Stimulated activated CD4-positive, alpha-beta T cell treated with anti-CD3 and anti-CD28 coated beads, Interleukin-2, amount 100 ng/mL, for 24 hours (primary cell): ENCODE data around the gene SERPINE1.
"Not testable (repeated sequence)": the region's sequence is repeated elsewhere in the genome, so short reads cannot be mapped to it uniquely, and the experiment has no call there.

ENCODE experiments used
- DNase-seq, 2 donors: peaks; one replicate each; pipeline ENCODE4 v3.0.0-alpha.2; 2020

The SERPINE1 gene

DNA sequence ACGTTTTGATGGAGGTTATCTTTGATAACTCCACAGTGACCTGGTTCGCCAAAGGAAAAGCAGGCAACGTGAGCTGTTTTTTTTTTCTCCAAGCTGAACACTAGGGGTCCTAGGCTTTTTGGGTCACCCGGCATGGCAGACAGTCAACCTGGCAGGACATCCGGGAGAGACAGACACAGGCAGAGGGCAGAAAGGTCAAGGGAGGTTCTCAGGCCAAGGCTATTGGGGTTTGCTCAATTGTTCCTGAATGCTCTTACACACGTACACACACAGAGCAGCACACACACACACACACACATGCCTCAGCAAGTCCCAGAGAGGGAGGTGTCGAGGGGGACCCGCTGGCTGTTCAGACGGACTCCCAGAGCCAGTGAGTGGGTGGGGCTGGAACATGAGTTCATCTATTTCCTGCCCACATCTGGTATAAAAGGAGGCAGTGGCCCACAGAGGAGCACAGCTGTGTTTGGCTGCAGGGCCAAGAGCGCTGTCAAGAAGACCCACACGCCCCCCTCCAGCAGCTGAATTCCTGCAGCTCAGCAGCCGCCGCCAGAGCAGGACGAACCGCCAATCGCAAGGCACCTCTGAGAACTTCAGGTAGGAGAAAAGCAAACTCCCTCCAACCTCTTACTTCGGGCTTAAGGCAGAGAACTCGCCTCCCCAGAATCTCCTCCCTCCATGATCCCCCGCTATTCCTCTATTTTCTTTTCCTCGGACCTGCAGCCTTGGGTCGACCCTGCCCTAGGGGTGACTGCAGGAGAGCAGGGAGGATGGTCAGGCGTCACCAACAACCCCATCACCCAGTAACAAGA, at the start of gene SERPINE1:
TSS of gene SERPINE1 (plus strand) at position 454 of the 809 bp plus-strand sequence. CDS start 1,290 bp downstream, outside the sequence.
- DNase-seq: peak; percentile 32 to 41

DNA sequence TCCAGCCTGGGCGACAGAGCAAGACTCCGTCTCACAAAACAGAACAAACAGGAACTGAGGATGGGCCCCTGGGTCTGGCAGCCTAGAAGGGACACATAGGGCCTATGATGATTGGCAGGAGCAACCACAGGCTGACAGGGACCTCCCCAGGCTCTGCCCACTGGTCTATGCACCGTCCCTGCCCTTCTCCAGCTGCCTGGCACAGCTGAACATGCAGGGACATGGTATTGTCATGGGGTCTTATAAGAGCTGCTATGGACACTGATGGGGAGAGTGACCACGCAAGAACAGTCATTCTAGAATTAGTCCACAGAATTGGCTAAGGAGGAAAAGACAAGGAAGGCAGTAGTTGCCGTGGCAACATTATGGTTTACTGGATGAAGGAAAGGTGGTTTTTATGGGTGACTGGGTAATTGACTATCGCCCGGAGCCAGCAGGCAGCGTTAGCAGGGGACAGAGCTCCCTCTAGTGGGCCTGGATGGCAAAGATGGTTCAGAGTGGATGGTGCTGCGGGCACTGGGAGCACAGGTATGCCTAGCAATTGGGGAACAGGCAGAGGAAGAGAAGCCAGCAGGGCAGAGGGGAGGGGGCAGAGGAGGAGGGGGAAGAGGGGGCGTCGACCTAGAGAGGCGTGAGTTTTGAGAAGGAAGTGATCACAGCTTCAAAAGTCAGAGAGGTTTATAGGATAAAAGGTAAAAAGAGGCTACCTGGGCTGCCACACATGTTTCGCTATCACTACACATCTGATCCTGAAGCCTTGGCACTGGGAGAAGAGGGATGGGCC, 49.4 kb upstream of the SERPINE1 start:
- DNase-seq: peak; percentile 89

DNA sequence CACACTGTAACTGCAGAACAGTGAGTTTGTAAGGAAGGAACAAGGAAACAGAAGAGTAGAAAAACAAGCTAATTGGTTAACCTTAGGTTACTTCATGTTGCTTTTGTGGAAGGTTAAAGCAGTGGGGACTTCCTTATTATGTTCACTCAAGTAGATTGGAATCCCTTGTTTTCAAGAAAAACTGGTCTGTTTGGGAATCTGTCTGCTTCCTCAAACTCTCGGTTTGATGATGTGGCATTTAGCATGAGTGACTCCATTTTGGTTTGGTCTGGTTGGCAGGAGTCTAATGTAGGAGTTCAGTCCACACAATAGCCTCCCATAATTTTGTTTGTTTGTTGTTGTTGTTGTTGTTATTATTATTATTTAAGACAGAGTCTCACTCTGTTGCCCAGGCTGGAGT, 45.5 kb upstream of the SERPINE1 start:
- no peak for DNase-seq

DNA sequence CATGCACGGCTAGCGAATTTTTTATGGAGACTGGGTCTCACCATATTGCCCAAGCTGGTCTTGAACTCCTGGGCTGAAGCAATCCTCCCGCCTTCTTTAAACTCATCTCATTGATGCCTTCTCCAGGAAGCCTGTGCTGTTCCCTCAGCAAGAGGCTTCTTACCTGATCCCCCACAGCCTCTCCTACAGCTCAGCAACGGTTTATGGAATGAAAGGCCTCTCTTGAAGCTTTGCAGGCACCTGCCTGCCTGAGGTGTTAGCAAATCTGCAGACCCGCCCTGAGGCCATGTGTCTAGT, 42.1 kb upstream of the SERPINE1 start:
- DNase-seq: no peak

DNA sequence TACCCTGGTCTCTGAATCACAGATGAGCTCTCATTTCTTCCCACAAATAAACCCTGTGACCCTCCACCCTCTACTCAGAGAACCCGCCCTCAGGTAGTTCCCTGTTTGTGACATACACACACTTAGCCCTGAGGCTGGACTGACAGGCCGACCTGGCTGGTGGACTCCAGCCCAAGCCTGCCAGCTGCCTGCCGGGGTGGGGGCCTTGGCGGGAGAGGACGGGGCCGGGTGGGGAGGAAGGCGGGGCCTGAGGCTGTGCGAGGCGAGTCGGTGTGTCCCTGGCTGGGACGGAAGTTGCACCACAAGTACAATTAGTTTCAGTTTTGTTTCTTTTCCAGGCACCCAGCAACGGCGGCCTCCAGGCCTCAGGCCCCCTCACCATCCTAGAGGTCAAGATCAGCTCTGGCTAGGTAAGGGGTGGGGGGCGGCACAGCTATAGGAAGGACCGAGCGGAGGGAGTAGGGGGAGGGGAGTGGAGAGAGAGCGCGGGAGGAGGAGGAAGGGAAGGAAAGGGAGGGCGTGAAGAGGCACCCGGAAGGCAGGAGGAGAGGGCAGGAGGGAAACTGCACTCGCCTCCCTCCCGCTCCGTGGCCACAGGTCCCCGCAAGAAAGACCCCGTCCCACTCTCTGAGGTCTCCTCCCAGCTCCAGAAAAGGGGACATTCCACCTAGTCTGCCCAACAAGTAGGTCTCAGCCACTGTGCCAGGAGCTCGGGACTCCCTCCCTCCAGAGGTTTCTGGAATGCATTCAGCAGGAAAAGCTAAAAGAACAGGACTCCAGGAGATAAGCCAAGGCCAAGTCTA, 41.5 kb upstream of the SERPINE1 start, which contains the start of gene TRIM56:
TSS of gene TRIM56 (plus strand) at position 320 of the 803 bp plus-strand sequence. CDS start 1,832 bp downstream, outside the sequence.
- peak; percentile 76 to 80 for DNase-seq

DNA sequence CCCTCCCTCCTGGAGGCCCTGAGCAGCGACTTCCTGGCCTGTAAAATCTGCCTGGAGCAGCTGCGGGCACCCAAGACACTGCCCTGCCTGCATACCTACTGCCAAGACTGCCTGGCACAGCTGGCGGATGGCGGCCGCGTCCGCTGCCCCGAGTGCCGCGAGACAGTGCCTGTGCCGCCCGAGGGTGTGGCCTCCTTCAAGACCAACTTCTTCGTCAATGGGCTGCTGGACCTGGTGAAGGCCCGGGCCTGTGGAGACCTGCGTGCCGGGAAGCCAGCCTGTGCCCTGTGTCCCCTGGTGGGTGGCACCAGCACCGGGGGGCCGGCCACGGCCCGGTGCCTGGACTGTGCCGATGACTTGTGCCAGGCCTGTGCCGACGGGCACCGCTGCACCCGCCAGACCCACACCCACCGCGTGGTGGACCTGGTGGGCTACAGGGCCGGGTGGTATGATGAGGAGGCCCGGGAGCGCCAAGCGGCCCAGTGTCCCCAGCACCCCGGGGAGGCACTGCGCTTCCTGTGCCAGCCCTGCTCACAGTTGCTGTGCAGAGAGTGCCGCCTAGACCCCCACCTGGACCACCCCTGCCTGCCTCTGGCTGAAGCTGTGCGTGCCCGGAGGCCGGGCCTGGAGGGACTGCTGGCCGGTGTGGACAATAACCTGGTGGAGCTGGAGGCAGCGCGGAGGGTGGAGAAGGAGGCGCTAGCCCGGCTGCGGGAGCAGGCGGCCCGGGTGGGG, 39.4 kb upstream of the SERPINE1 start:
- no peak for DNase-seq

DNA sequence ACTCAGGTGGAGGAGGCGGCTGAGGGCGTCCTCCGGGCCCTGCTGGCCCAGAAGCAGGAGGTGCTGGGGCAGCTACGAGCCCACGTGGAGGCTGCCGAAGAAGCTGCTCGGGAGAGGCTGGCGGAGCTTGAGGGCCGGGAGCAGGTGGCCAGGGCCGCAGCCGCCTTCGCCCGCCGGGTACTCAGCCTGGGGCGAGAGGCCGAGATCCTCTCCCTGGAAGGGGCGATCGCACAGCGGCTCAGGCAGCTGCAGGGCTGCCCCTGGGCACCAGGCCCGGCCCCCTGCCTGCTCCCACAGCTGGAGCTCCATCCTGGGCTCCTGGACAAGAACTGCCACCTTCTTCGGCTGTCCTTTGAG, 38.9 kb upstream of the SERPINE1 start:
- no peak for DNase-seq

DNA sequence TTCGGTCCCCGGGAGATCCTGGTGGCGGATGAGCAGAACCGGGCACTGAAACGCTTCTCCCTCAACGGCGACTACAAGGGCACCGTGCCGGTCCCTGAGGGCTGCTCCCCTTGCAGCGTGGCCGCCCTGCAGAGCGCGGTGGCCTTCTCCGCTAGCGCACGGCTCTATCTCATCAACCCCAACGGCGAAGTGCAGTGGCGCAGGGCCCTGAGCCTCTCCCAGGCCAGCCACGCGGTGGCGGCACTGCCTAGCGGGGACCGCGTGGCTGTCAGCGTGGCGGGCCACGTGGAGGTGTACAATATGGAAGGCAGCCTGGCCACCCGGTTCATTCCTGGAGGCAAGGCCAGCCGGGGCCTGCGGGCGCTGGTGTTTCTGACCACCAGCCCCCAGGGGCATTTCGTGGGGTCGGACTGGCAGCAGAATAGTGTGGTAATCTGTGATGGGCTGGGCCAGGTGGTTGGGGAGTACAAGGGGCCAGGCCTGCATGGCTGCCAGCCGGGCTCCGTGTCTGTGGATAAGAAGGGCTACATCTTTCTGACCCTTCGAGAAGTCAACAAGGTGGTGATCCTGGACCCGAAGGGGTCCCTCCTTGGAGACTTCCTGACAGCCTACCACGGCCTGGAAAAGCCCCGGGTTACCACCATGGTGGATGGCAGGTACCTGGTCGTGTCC, 37.9 kb upstream of the SERPINE1 start:
- no peak for DNase-seq

DNA sequence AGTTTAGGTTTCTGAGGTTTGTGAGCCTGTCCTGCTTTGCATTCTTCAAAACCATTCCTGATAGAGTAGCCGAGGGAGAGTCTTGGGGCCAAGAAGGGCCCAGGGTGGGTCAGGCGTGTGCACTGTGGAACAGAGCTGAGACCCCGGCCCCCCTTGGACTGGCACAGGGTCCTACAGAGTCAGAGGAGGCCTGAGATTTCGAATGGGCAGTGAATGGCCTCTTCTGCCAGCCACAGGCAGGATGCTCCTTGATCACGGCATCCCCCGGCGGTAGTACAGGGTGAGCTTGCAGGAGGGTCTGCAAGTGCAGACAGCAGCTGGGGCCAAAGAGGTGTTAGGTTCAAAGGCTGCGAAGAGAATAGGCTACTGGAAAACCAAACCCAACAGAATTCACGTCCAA, 37.0 kb upstream of the SERPINE1 start:
- DNase-seq: no peak

DNA sequence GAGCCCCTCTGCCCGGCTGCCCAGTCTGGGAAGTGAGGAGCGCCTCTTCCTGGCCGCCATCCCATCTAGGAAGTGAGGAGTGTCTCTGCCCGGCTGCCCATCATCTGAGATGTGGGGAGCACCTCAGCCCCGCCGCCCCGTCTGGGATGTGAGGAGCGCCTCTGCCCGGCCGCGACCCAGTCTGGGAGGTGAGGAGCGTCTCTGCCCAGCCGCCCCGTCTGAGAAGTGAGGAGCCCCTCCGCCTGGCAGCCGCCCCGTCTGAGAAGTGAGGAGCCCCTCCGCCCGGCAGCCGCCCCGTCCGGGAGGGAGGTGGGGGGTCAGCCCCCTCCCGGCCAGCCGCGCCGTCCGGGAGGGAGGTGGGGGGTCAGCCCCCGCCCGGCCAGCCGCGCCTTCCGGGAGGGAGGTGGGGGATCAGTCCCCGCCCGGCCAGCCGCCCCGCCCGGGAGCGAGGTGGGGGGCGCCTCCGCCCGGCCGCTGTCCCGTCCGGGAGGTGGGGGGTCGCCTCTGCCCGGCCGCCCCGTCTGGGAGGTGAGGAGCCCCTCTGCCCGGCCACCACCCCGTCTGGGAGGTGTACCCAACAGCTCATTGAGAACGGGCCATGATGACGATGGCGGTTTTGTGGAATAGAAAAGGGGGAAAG, 34.5 kb upstream of the SERPINE1 start:
- not testable (repeated sequence) for DNase-seq

DNA sequence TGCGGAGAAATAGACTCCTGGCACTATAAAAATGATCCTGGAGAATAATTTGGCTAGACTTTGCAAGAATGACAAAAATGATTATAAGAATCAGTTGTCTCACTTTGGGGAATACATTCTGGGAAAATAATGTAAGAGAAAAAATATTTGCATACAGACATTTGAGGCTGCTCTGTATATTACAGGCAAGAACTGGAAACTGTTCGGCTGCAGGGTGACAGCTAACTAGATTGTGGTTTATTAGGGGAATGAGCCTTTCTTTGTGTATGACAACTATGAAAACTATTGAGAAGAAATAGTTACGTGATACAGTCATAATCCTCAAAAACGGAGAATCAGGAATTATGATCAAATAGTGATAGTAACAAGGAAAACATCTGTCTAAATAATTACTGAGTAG, 33.0 kb upstream of the SERPINE1 start:
- DNase-seq: no peak

DNA sequence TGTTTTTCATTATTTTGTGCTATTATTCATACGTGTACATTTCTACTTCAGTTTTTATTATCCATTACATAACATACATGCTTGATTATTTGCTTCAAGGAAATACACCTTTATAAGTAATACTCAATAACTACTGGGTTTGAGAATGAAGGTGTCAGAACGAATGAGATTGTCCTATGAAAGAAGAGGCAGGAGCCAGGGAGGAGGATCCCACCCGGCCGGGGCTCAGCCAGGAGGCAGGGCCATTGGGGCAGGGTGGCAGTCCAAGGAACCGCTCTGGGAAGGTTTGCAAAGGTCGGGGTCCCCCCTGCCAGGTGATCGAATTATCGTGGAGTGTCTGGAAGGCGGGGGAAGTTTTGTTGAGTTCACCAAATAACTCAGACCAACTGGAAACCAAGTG, 32.5 kb upstream of the SERPINE1 start:
- no peak for DNase-seq

DNA sequence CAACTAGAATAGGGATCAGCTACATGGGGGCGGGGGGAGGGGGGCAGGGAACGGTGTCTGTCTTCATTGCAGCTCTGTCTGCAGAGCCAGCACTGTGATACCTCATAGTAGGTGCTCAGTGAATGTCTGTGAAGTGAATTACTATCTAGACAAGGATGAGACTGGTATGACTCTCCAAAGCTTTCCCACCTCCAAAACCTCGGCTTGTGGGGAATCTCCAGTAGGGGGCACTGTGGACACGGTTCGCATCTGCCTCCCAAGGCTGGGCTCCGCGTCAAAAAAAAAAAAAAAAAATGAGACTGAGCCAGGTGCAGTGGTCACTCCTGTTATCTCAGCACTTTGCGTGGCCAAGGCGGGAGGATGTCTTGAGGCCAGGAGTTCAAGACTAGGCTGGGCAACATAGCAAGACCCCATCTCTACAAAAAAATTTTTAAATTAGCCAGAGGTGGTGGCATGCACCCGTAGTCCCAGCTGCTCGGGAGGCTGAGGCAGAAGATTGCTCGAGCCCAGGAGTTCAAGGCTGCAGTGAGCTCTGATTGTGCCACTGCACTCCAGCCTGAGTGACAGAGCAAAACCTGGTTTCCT, 32.0 kb upstream of the SERPINE1 start:
- DNase-seq: peak; percentile 48 to 49

DNA sequence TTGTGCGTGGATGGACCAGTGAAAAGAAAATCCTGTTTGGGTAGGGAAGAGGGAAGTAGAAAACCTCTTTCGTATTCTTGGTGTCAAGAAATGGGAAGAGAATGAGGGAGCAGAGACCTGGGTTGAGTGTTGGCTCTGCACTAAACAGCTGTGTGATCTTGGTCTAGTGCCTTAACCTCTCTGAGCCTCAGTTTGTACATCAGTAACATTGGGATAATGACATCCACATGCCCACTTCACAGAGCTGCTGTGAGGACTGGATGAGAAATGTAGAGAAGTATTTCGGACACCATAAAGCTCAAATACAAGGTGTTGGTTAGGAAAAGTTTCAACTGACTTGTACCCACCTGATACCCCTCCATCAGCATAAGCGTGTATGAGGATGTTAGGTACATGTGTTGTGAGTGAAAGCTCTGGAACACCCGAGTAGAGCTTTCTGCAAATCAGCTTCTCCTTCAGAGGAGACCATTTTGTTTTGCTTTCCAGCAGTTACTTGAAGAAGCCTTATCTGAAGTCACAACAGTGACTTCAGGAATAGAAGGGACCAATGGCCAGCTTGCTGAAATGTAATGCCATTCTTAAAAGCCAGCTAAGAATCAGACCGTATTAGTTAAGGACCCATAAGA, 30.5 kb upstream of the SERPINE1 start:
- no peak for DNase-seq

DNA sequence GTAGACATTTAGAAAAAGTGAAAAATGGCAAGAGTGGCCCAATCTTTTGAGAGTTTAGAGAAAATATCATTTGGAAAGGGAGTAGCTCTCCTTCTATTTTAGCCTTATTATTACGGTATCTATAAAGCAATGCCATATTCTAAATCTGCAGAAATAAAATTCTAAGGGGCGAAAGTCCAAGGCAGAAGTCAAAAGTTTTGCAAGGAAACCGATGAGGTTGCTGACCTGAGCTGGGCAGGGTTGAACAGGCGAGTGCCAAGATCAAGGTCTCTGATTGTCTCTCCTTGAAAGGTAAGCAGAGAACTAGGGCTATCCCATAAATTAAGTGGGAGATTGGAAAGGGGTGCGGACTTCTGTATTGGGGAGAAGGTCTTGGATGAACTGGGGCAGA, 30.0 kb upstream of the SERPINE1 start:
- DNase-seq: no peak

DNA sequence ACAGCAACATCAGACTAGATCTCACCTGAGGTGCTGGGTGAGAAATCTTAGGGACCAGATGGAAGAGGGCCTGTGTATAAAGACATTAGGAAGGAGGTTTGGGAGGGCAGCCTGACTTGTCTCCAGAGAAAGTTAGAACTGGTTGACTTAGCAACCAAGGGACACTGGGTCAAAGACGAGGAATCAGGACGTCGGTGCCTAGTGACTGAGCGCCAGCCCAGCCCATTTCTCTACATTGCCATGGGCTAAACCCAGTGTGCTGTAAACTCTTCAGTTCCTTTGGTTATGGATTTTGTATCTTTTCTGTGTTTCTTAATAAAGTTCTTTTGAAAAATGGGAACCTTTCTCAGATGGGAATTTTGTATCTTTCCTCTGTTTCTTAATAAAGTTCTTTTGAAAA, 29.3 kb upstream of the SERPINE1 start:
- DNase-seq: no peak

DNA sequence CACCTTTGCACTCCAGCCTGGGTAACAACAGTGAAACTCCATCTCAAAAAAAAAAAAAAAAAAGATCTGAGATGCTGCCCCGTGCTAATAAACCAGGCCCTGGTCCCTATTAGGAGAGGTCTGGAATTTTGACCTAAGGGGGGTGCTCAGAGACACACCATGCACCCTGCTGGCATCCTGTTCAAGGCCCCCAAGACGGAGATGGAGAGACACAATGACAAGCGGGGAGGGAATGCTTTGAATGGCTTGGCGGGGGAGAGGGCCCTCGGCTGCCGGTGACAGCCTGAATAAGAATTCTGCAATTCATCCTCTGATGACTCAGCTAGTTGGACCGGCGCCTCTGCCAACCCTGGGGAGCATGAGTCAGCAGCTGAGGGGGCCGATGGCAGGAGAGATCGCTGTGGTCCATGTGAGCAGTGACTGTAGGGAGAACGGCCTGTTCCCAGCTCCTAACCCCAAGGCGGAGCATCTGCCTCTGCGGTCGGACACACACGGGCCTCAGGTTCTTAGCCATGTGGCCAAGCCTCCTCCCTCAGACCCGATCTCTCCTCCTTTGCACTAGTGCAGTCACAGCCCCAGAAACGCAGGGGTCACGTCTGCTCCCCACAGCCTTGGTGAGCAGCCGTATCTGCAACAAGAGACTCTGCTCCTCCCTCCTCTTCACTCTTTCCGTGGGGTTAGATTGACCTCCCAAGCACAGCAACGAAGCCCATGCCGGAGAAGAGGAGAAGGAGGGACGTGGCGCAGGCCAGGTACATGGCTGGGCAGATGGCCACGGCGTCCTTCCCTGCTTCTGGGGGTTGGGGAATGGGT, 26.7 kb upstream of the SERPINE1 start:
- DNase-seq: peak; percentile 68 to 74

DNA sequence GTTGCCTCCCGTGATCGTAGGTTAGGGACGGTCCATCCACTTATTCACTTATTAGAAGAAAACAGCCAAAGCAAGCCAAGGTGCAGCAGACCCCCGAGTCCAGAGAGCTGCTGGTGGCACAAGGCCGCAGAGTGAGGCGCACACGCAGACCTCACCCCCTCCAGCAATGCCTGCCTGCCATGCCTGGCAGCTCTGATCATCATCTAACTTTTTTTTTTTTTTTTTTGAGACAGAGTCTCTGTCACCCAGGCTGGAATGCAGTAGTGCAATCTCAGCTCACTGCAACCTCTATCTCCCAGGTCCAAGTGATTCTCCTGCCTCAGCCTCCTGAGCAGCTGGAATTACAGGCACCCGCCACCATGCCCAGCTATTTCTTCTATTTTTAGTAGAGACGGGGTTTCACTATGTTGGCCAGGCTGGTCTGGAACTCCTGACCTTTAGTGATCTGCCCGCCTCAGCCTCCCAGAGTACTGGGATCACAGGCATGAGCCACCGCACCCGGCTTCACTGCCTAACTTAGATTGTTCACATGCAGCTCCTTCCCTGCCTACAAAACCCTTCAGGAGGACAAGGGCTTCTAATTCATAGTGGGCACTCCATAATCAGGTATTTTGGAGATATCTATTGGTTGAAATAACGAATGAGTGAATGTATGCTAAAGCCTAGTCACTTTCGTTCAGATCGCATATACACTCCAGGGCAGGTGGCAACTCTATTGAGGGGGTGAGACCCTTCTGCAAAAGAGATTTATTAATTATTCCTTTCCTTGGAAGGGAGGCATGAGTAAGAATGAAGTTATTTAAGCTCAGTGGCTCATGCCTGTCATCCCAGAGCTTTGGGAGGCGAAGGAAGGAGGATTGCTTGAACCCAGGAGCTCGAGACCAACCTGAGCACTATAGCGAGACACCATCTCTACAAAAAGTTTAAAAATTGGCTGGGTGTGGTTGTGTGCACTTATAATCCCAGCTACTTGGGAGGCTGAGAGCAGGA, 25.8 kb upstream of the SERPINE1 start:
- DNase-seq: no peak

DNA sequence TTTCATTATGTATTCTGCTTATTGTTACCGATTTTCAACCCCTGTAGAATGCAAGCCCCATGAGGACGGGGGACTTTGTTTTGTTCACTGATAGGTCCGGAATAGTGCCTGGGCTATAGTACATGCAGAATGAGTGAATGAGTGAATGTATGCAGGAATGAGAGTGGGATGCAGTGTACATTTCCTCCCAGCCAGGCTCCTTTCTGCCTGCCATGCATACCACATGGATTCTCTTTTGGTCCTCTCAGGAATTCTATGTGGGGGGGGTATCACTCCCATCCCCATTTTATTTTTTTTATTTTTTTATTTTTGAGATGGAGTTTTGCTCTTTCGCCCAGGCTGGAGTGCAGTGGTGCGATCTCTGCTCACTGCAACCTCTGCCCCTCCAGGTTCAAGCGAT, 24.9 kb upstream of the SERPINE1 start:
- DNase-seq: no peak
